IMR-90 (cell line): ENCODE measurements around the gene HARS1. TPM values are rescaled to one million over a fixed set of nuclear protein-coding genes. Genes with fewer than 3 reads are reported as not detected.
"Not testable (repeated sequence)": the region's sequence is repeated elsewhere in the genome, so short reads cannot be mapped to it uniquely, and the experiment has no call there.

Experiments
- ATAC-seq: fragments of 200-7000 bp; cut with Tn5 transposase; 2 replicates; pipeline ENCODE4 v1.9.1; 2020; ENCODE audit warnings: low read depth, mild to moderate bottlenecking, moderate library complexity
- BruUV-seq: library from RNA; stranded (reverse); fragments of 400-500 nt; replicated peaks from 2 replicates; lab custom pipeline; 2021; lab: Mats Ljungman, UMichigan
- CTCF ChIA-PET: fragments of 300-600 bp; formaldehyde crosslinking; extraction: SDS; loops from one replicate; lab custom pipeline; 2021; ENCODE audit warnings: antibody characterized with exemption; lab: Yijun Ruan, JAX
- POLR2A ChIA-PET: fragments of 300-600 bp; sonication (Branson Sonifier 250); formaldehyde crosslinking; loops from one replicate; lab custom pipeline; 2022; ENCODE audit warnings: antibody characterized with exemption; ENCODE audit not compliant: unreplicated experiment; lab: Charles Lee
- DNase-seq: peaks from one replicate; pipeline ENCODE4 v3.0.0; 2013
- H2AFZ ChIP-seq: replicated peaks from 2 replicates; pipeline ENCODE3; 2013; ENCODE audit warnings: low read length, mild to moderate bottlenecking; ENCODE audit not compliant: poor library complexity
- H2AK5ac ChIP-seq: 2 replicates; pipeline ENCODE4 v1.6.1; 2013; ENCODE audit warnings: low read depth, low read length, inconsistent platforms
- H2AK9ac ChIP-seq: replicated peaks from 2 replicates; pipeline ENCODE3; 2013; ENCODE audit warnings: mild to moderate bottlenecking, low read depth, low read length, moderate library complexity; ENCODE audit not compliant: poor library complexity
- H2BK120ac ChIP-seq: 2 replicates; pipeline ENCODE4 v1.6.1; 2013; ENCODE audit warnings: low read depth, low read length, inconsistent platforms
- H2BK15ac ChIP-seq: 3 replicates; pipeline ENCODE4 v1.6.1; 2013; ENCODE audit warnings: low read depth, low read length, inconsistent platforms
- H2BK20ac ChIP-seq: 2 replicates; pipeline ENCODE4 v1.6.1; 2013; ENCODE audit warnings: low read depth, mild to moderate bottlenecking, inconsistent platforms, low read length, moderate library complexity
- H2BK5ac ChIP-seq: 2 replicates; pipeline ENCODE4 v1.6.1; 2013; ENCODE audit warnings: mild to moderate bottlenecking, low read depth, low read length, inconsistent platforms; ENCODE audit not compliant: poor library complexity, severe bottlenecking
- H3K14ac ChIP-seq: replicated peaks from 2 replicates; pipeline ENCODE4 v1.6.1; 2013; ENCODE audit warnings: low read depth, low read length, inconsistent platforms
- H3K18ac ChIP-seq: 2 replicates; pipeline ENCODE4 v1.6.1; 2013; ENCODE audit warnings: low read depth, low read length, control low read depth
- H3K23ac ChIP-seq: 2 replicates; pipeline ENCODE4 v1.6.1; 2013; ENCODE audit warnings: low read depth, low read length, inconsistent platforms
- H3K27ac ChIP-seq: 2 replicates; pipeline ENCODE4 v1.5.1; 2013; ENCODE audit warnings: mild to moderate bottlenecking, control low read depth, low read length; ENCODE audit not compliant: insufficient read depth
- H3K27me3 ChIP-seq: 2 replicates; pipeline ENCODE4 v1.6.1; 2013; ENCODE audit warnings: low read length; ENCODE audit not compliant: control insufficient read depth, insufficient read depth
- H3K36me3 ChIP-seq: 2 replicates; pipeline ENCODE4 v1.6.1; 2013; ENCODE audit warnings: low read length, mixed read lengths; ENCODE audit not compliant: control insufficient read depth, insufficient read depth
- H3K4ac ChIP-seq: 2 replicates; pipeline ENCODE4 v1.6.1; 2013; ENCODE audit warnings: low read depth, low read length, inconsistent platforms
- H3K4me1 ChIP-seq: 2 replicates; pipeline ENCODE4 v1.6.1; 2013; ENCODE audit warnings: low read length, mixed read lengths; ENCODE audit not compliant: control insufficient read depth, insufficient read depth
- H3K4me2 ChIP-seq: 2 replicates; pipeline ENCODE4 v1.6.1; 2013; ENCODE audit warnings: low read depth, mild to moderate bottlenecking, control low read depth, low read length, moderate library complexity
- H3K4me3 ChIP-seq: 2 replicates; pipeline ENCODE4 v1.5.1; 2013; ENCODE audit warnings: low read depth, mild to moderate bottlenecking, control low read depth, low read length, moderate library complexity; ENCODE audit not compliant: insufficient read depth
- H3K56ac ChIP-seq: 2 replicates; pipeline ENCODE4 v1.6.1; 2013; ENCODE audit warnings: low read length, inconsistent platforms; ENCODE audit not compliant: insufficient read depth; ENCODE audit errors: extremely low read depth
- H3K79me1 ChIP-seq, 2 experiments: 2 replicates each; pipeline ENCODE4 v1.6.1; 2013; ENCODE audit warnings: low read length in 2 of 2, inconsistent platforms in 1 of 2, low read depth in 1 of 2
- H3K9ac ChIP-seq: 2 replicates; pipeline ENCODE4 v1.6.1; 2013; ENCODE audit warnings: low read depth, low read length, control low read depth
- H3K9me1 ChIP-seq: 2 replicates; pipeline ENCODE4 v1.6.1; 2013; ENCODE audit warnings: low read length, inconsistent platforms; ENCODE audit not compliant: insufficient read depth
- H3K9me3 ChIP-seq: 2 replicates; pipeline ENCODE4 v1.6.1; 2013; ENCODE audit warnings: low read length; ENCODE audit not compliant: control insufficient read depth, insufficient read depth
- H4K20me1 ChIP-seq: 2 replicates; pipeline ENCODE4 v1.6.1; 2013; ENCODE audit warnings: low read length, inconsistent platforms; ENCODE audit not compliant: insufficient read depth
- H4K5ac ChIP-seq: 2 replicates; pipeline ENCODE4 v1.6.1; 2013; ENCODE audit warnings: mild to moderate bottlenecking, low read depth, low read length, control low read depth
- H4K8ac ChIP-seq, 2 experiments: 2 replicates each; pipeline ENCODE4 v1.6.1; 2013; ENCODE audit warnings: low read depth in 2 of 2, low read length in 2 of 2, control low read depth in 1 of 2, inconsistent platforms in 1 of 2
- H4K91ac ChIP-seq: 2 replicates; pipeline ENCODE4 v1.6.1; 2013; ENCODE audit warnings: low read depth, low read length, inconsistent platforms; ENCODE audit not compliant: insufficient read depth
- WGBS, 2 experiments: methylation state at CpG; one replicate each; pipeline versions ENCODE4 v1.1.5 to v1.1.7; 2013; ENCODE audit warnings: missing lambda C conversion rate in 2 of 2; ENCODE audit not compliant: insufficient read length in 1 of 2; ENCODE audit errors: extremely low coverage in 2 of 2; 5-methylcytosine and 5-hydroxymethylcytosine counted together
- dilution Hi-C: fragments of 300-500 bp; cut with HindIII; formaldehyde crosslinking; loops from one replicate; pipeline ENCODE4 v1.14.3; 2018; ENCODE audit warnings: low sequenced_read_pairs; ENCODE audit not compliant: unreplicated experiment
- in situ Hi-C: fragments of 300-500 bp; cut with MboI; formaldehyde crosslinking; loops from 3 replicates; pipeline ENCODE4 v1.14.3; 2019; ENCODE audit warnings: low sequenced_read_pairs, inconsistent platforms, mixed read lengths
- intact Hi-C: fragments of 100-400 bp; cut with micrococcal nuclease; formaldehyde crosslinking; loops from 2 replicates; pipeline ENCODE4 v1.10.0; 2022
- polyA plus RNA-seq, 3 experiments: library from polyadenylated mRNA; depleted of rRNA; stranded (reverse); fragments of >200 nt; gene quantifications; 2 replicates each; pipeline ENCODE4 v1.2.3, GENCODE V29; 2012; ENCODE audit warnings: low replicate concordance in 1 of 3
- total RNA-seq: library from RNA; depleted of rRNA; stranded (reverse); fragments of >200 nt; gene quantifications from 2 replicates; pipeline ENCODE4 v1.2.3, GENCODE V29; 2012

Gene HARS1
- total and polyA plus RNA-seq, 2 of the 4 experiments (the other 2 are of a cell fraction) = 97.6 to 141 TPM

- H4K8ac ChIP-seq, H4K5ac ChIP-seq, in situ Hi-C loops, H3K23ac ChIP-seq, H2AK9ac ChIP-seq, POLR2A ChIA-PET, H3K9me1 ChIP-seq, H3K4me1 ChIP-seq, H2AK5ac ChIP-seq, H2AFZ ChIP-seq, H3K27me3 ChIP-seq, H2BK120ac ChIP-seq, ATAC-seq, H3K4me3 ChIP-seq, H3K9ac ChIP-seq, H3K4me2 ChIP-seq, H2BK20ac ChIP-seq, BruUV-seq, dilution Hi-C loops, H3K9me3 ChIP-seq, H3K18ac ChIP-seq, DNase-seq, H3K27ac ChIP-seq, H3K79me1 ChIP-seq, H3K56ac ChIP-seq, H2BK15ac ChIP-seq, H3K36me3 ChIP-seq, H2BK5ac ChIP-seq, H3K4ac ChIP-seq, H3K14ac ChIP-seq, H4K20me1 ChIP-seq, H4K91ac ChIP-seq: not testable (repeated sequence)
- intact Hi-C loops = loop anchor here (1.0 to 10.0 kb wide), 3 partner anchors 347 to 476 kb away; no protein-coding TSS in a partner anchor
- no CpG with 5 or more reads among the region's 6 CpGs for WGBS, 2 experiments
- CTCF ChIA-PET = interaction anchor here (0.6 kb wide), 1 partner anchor 8 kb away, joined by 7 read pairs; no protein-coding TSS in a partner anchor
Observed at GRCh38 chr5:140720738-140721137, 29.6 kb upstream of the HARS1 start.
